Measurements from ENCODE around the gene ESPN. TPM values are rescaled to one million over a fixed set of nuclear protein-coding genes. Genes with fewer than 3 reads are reported as not detected.

ESPN gene
- total and polyA plus RNA-seq, 2 of the 4 experiments (the other 2 are of a cell fraction), result under 0.01 to 0.02 TPM

- Histone ChIP-seq H2BK15ac (ENCODE audit: low read depth, low read length) (no peak overlapping the region), H3K9ac (ENCODE audit: low read depth, low read length) (no peak overlapping the region), H4K8ac (ENCODE audit: low read depth in 2 of 2, low read length in 2 of 2) (no peak overlapping the region), H2AK5ac (ENCODE audit: low read depth, low read length) (no peak overlapping the region), H3K27ac (ENCODE audit: insufficient read depth, low read length) (no peak overlapping the region), H3K27me3 (ENCODE audit: control insufficient read depth, insufficient read depth, low read length) (peaks cover 84% of the 10 kb centered on the region), H3K4ac (ENCODE audit: low read depth, low read length) (no peak overlapping the region), H3K14ac (replicated peaks; ENCODE audit: low read depth, low read length) (no peak overlapping the region), H3K4me3 (ENCODE audit: insufficient read depth, low read depth, low read length) (no peak overlapping the region), H4K5ac (ENCODE audit: low read depth, low read length) (no peak overlapping the region), H2BK120ac (ENCODE audit: low read depth, low read length) (no peak overlapping the region), H2BK20ac (ENCODE audit: low read depth, low read length) (no peak overlapping the region), H3K23ac (ENCODE audit: low read depth, low read length) (no peak overlapping the region), H3K4me2 (ENCODE audit: low read depth, low read length) (no peak overlapping the region), H2AFZ (replicated peaks; ENCODE audit: low read length, poor library complexity) (no peak overlapping the region), H3K18ac (ENCODE audit: low read depth, low read length) (no peak overlapping the region), H4K20me1 (ENCODE audit: insufficient read depth, low read length) (peaks cover 11% of the 10 kb centered on the region; the same call in 1 of the 2 replicates), H2BK5ac (ENCODE audit: low read depth, low read length, poor library complexity, severe bottlenecking) (no peak overlapping the region), H3K9me1 (ENCODE audit: insufficient read depth, low read length) (no peaks in the 10 kb centered on the region), H3K36me3 (ENCODE audit: control insufficient read depth, insufficient read depth, low read length) (no peaks in the 10 kb centered on the region), H3K4me1 (ENCODE audit: control insufficient read depth, insufficient read depth, low read length) (peaks cover 3% of the 10 kb centered on the region; the same call in 1 of the 2 replicates), H4K91ac (ENCODE audit: insufficient read depth, low read depth, low read length) (no peak overlapping the region), H2AK9ac (replicated peaks; ENCODE audit: low read depth, low read length, poor library complexity) (no peak overlapping the region), H3K9me3 (ENCODE audit: control insufficient read depth, insufficient read depth, low read length) (no peaks in the 10 kb centered on the region), H3K79me1 (ENCODE audit: low read depth in 1 of 2, low read length in 2 of 2) (no peaks in the 10 kb centered on the region), H3K56ac (ENCODE audit: extremely low read depth, insufficient read depth, low read length) (no peak overlapping the region)
- in situ Hi-C loops (cut with MboI; ENCODE audit: low sequenced_read_pairs) (no loop called here), intact Hi-C loops (cut with micrococcal nuclease) (no loop called here), dilution Hi-C loops (cut with HindIII; ENCODE audit: low sequenced_read_pairs, unreplicated experiment) (no loop called here)
- POLR2A ChIA-PET (ENCODE audit: unreplicated experiment), result no interaction called here
- no peak for DNase-seq
- 89% methylated on average over 3 of the region's 6 CpGs; no CpG with 5 or more reads in 1 of the 2 experiments for WGBS, 2 experiments (ENCODE audit: extremely low coverage in 2 of 2, insufficient read length in 1 of 2)
- no peak for ATAC-seq (ENCODE audit: low read depth)
- CTCF ChIA-PET, result no interaction called here
- BruUV-seq (replicated peaks), result no TSS peak
- TF ChIP-seq CEBPB (IDR thresholded peaks at IDR 0.05; ENCODE audit: low read depth, low read length) (no peak), CHD1 (IDR thresholded peaks at IDR 0.05; ENCODE audit: low read depth, low read length) (no peak), ELK1 (IDR thresholded peaks at IDR 0.05; ENCODE audit: borderline replicate concordance, low read depth, low read length) (no peak), RCOR1 (IDR thresholded peaks at IDR 0.05; ENCODE audit: insufficient replicate concordance, low read length) (no peak), MAFK (IDR thresholded peaks at IDR 0.05; ENCODE audit: low read depth, low read length) (no peak), USF2 (IDR thresholded peaks at IDR 0.05; ENCODE audit: low read depth, low read length) (no peak), SMC3 (IDR thresholded peaks at IDR 0.05; ENCODE audit: low read depth, low read length) (no peak)
Measured at GRCh38 chr1:6425658-6426057, 1.1 kb downstream of the ESPN start.
